HG03457 (cell line): ENCODE measurements around the gene SHROOM1.

Experiments used
- ATAC-seq: cut with Tn5 transposase; IDR thresholded peaks from one replicate; pipeline ENCODE4 v1.9.1; 2021; ENCODE audit warnings: moderate number of reproducible peaks; ENCODE audit not compliant: unreplicated experiment

Gene SHROOM1

DNA sequence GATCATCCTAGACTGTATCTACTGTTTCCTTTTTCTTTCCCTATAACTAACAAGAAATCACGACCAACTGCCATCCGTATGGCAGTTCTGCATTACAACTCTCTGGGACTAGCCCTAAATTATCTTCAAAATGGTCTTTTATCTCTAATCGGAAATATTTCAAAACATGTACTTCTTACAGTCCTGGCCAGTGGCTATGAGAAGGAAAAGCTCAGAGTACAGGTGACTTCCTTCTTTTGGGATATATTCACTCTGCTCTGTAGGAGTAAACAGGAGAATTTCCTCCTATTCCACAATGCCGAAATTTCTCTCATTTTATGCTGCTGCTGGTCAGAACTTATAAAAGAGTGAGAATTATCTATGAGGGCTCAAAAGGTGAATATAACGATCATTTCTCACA is 51.6 kb downstream of the SHROOM1 start:
- ATAC-seq, result no peak

DNA sequence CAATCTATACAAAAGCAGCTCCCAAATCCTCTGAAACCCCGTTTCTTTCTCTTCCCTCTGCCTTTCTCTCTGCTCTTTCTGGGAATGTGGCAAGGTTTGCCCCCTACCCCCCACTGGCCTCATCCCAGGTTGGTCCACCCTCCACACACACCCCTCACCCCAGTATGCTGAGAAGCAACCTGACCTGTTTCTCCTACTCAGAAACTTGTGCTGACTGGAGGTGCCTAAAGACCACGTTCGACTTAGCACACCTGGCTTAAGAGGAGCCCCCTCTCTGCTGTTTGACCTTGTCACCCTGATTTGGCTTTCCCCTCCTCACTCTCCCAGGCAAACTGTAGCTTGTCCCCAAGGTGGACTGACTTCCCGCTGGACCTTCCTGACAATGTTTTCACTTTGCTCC is 52.3 kb downstream of the SHROOM1 start:
- ATAC-seq, result no peak

DNA sequence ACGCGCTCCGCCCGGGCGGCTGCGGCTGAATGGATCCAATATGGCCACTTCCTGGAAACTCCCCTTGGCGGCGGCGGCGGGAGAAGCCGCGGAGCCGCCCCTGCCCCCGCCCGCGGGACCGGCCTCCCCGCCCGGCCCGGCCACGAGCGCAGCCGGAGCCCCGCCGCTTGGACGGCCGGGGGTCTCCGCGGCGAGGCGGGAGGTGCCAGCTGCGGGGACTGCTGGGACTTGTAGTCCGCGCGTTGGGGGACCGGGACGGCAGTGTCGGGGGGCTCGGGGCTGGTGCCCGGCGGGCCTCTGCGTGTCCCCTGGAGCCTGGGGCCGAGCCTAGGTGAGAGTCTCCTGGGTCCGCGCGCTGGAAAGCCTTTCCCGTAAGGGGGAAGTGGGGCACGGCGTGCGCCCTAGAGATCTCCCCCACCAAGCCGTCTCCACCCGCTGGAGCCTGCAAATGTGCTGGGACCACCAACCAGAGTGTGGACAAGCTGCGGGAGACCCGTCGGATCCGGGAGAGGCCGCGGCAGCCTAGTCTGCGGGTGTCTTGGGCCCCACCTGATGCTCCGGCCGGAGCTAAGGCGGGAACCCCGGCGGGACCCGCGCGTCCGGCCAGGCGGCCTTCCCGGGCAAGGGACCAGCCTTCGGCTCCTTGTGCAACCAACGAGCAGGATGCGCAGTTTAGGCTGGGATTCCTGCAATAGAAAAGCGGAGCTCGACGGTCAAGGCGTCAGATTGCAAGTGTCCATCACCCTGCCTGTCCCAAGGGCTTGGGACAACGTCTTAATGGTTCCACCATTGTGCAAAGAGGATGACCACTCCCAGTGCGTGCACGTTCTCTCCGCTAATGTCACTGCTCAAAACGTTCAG is 53.0 kb downstream of the SHROOM1 start, which contains the start of gene SEPTIN8:
SEPTIN8 (minus strand) TSS at position 31 of the 861 bp plus-strand sequence. CDS start 102 bp downstream, outside the sequence.
- no peak for ATAC-seq

GRCh38 chr5:132776938-132777208 is 53.6 kb downstream of the SHROOM1 start:
- ATAC-seq, result no peak

- no peak for ATAC-seq
These were observed 54.1 kb downstream of the SHROOM1 start for GRCh38 chr5:132776131-132776937.

DNA sequence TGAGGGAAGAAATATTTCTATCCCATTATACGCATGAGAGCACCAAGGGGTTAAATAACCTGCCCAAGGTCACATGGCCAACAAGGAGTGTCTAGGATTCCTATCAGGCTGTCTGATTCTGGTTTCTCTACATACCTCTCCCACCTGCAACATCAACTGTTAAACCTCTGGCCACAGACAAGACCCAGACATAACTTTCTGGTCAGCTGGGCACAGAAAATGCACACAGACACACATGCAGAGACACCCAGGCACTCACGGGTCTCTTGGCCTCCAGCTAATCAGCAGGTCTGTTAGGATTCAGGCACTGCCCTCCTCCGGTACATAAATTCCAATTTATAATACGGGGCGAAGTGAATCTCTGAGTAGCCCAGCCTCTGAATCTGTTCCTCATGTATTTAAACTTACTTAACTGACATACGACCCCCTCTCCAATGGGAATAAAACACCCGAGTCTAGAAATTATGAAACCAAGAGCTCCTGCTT is 54.9 kb downstream of the SHROOM1 start:
- no peak for ATAC-seq

DNA sequence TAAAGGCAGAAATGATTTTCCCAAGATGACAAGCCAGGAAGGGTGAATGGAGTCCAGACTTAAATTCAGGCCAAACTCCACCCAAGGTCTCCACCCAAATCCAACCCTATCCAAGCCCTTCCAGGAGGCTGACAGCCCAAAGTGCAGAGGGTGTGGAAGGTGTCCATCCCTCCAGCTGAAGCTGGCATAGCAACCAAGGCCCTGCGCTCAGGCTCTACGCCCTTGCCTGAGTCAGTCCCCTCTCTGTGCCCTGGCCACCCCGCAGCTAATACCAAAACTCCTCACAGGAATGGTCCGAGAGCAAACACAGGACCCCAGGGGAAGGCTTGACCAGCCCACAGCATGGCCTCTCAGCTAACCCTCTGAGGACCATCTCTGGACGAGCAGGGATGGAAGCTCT is 55.6 kb downstream of the SHROOM1 start:
- no peak for ATAC-seq

DNA sequence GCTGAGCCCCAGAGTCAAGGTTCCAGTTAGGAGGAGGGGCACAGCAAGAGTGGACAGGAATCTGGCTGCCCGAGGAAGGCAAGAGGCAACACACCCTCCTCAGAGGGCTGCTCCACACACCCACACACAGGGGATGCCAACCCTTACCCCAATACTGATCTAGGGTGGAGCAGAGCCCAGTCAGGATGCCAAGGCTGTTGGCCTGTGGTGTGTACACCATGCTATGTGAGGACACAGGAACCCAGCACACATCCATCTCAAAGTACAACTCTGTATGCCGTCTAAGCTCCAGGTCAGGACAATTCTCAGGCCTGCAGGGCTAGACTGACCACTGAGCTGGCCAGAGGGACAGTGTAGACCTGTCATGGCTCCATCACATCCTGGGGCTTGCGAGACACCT is 56.0 kb downstream of the SHROOM1 start:
- ATAC-seq, result no peak

DNA sequence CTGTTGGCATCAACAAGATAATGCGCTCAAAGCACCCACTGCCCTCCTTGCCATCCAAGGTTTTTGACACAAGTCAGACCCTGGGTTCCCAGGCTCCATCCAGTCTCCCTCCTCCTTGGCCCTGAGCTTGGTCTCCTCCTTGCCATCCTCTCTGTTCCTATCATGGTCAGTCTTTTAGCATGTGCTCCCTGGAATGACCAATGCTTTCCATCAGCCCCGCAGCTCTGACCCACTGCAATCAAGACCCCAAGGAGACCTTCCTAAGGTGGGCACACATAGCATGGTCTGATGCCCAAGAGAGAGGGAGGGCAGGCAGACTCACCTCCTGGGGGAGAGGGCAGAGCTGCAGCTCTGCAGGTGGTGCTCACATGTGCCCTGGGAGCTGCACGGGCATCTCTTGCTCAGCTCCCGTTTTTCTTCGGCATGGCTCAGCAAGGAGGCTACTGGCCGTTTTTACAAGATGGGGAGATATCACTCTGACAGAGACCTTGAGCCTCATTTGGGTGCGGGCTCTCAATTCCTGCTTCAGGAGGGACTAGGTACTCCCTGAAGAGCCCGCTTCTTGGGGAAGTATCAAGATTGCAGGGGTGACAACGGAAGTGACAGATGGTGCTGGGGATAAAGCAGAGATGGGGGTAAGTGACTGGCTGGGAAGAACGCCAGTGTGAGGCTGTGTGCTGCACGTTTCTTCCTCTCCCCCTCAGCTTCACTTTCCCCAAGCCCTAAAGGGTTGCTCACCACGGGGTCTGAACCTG is 56.7 kb downstream of the SHROOM1 start:
- no peak for ATAC-seq

- no peak for ATAC-seq
These were observed 57.3 kb downstream of the SHROOM1 start for GRCh38 chr5:132773114-132773513.

GRCh38 chr5:132772291-132773070 is 58.0 kb downstream of the SHROOM1 start:
- no peak for ATAC-seq
